Smooth muscle cell (in vitro differentiated cells): Measurements from ENCODE around the gene P2RY2. TPM values are rescaled to one million over a fixed set of nuclear protein-coding genes. Genes with fewer than 3 reads are reported as not detected.
A peak's percentile ranks its signal among the peaks of the same experiment; 100 is the strongest.

ENCODE experiments used
- DNase-seq: peaks from one replicate; lab custom pipeline; 2025; ENCODE audit not compliant: unreplicated experiment; lab: John Stamatoyannopoulos, UW
- H2AFZ ChIP-seq: fragments of 200-600 bp; sonication (generic); 2 replicates; pipeline ENCODE4 v1.6.0; 2016; ENCODE audit warnings: antibody characterized with exemption, low read depth, mild to moderate bottlenecking
- H3F3A ChIP-seq: fragments of 200-600 bp; sonication (generic); 2 replicates; pipeline ENCODE4 v1.6.0; 2017; ENCODE audit warnings: antibody characterized with exemption, low read depth
- H3K27ac ChIP-seq: fragments of 200-600 bp; sonication (generic); 2 replicates; pipeline ENCODE4 v1.5.1; 2016; ENCODE audit warnings: low read depth, mild to moderate bottlenecking
- H3K27me3 ChIP-seq: fragments of 200-600 bp; sonication (generic); 2 replicates; pipeline ENCODE4 v1.6.1; 2016; ENCODE audit warnings: low read depth, mild to moderate bottlenecking
- H3K36me3 ChIP-seq: fragments of 200-600 bp; sonication (generic); 2 replicates; pipeline ENCODE4 v1.5.1; 2016; ENCODE audit warnings: low read depth
- H3K4me1 ChIP-seq: fragments of 200-600 bp; sonication (generic); 2 replicates; pipeline ENCODE4 v1.5.1; 2016; ENCODE audit warnings: low read depth
- H3K4me2 ChIP-seq: fragments of 200-600 bp; sonication (generic); 2 replicates; pipeline ENCODE4 v1.6.0; 2016; ENCODE audit warnings: mild to moderate bottlenecking
- H3K4me3 ChIP-seq: fragments of 200-600 bp; sonication (generic); 2 replicates; pipeline ENCODE4 v1.5.1; 2016; ENCODE audit warnings: mild to moderate bottlenecking
- H3K79me2 ChIP-seq: fragments of 200-600 bp; sonication (generic); 2 replicates; pipeline ENCODE4 v1.6.0; 2016; ENCODE audit warnings: low read depth, mild to moderate bottlenecking
- H3K9ac ChIP-seq: fragments of 200-600 bp; sonication (generic); 2 replicates; pipeline ENCODE4 v1.6.0; 2016; ENCODE audit warnings: low read depth
- H3K9me3 ChIP-seq: fragments of 200-600 bp; sonication (generic); replicated peaks from 2 replicates; pipeline ENCODE4 v1.5.1; 2016; ENCODE audit warnings: low read depth
- H4K20me1 ChIP-seq: fragments of 200-600 bp; sonication (generic); 2 replicates; pipeline ENCODE4 v1.6.0; 2016; ENCODE audit warnings: low read depth
- CTCF ChIP-seq: fragments of 200-600 bp; sonication (generic); IDR thresholded peaks from 2 replicates; pipeline ENCODE4 v1.5.1; 2017; ENCODE audit warnings: borderline replicate concordance, mild to moderate bottlenecking, antibody characterized with exemption; ENCODE audit not compliant: insufficient read depth, poor library complexity, severe bottlenecking
- WGBS: methylation state at CpG from one replicate; pipeline ENCODE4 v1.1.7; 2016; ENCODE audit warnings: low lambda C conversion rate; 5-methylcytosine and 5-hydroxymethylcytosine counted together
- polyA plus RNA-seq: library from polyadenylated mRNA; unstranded; fragments of >200 nt; fragmentation: Nextera tagmentation; extraction: Ambion mirVana; gene quantifications from 2 replicates; pipeline ENCODE4 v1.2.1, GENCODE V29; 2016
- total RNA-seq: library from RNA; depleted of rRNA; stranded (reverse); fragments of >200 nt; gene quantifications from 2 replicates; pipeline ENCODE4 v1.2.3, GENCODE V29; 2014

Gene P2RY2
- total RNA-seq (0.99 and 5.8 TPM in 2 replicates), polyA plus RNA-seq (1.9 TPM in 1 of 2 replicates, not detected in the other)

DNA sequence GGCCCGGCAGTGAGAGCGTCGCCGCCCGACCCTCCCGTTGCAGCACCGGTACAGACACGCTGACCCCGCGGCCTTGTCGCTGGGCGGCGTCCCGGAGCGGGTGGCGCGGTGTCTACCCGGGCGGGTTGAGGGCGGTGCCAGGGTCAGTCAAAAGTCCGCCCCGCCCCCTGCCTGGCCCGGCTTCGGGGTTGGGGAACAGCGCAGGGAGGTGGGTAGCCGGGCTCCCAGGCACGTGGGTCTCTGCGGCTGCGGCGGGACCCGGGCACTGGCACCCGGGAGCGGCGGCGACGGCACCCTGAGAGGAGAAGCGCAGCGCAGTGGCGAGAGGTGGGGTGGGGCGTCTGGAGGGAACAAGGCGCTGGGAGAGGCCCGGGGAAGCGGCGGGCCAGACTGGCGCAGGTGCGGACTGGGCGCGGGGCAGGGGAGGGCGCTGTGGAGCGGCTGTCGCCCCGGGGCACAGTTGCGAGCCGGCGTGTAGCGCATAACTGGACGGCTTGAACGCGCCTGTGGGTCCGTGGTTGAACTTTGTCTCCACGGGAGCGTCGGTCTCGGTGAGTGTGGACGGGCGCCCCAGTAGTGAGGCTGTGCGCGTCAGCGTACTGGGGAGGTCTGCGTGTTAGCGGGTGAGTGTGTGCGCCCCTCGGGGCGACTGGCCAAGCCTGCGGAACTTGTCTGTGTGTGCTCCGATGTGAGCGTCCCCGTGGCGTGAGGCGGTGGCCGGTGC is at the start of gene P2RY2:
Gene P2RY2, plus strand, starts transcription at position 176 of the 724 bp plus-strand sequence. CDS start 15,879 bp downstream, outside the sequence.
- DNase-seq: no peak
- Histone ChIP-seq H3K4me2 (peak within 1 kb of the TSS; percentile 89), H3K27ac (no peak within 1 kb of the TSS), H3K4me1 (peaks cover 7% of the 10 kb centered on the region), H4K20me1 (no peaks in the 10 kb centered on the region), H3K9ac (no peak within 1 kb of the TSS), H3K4me3 (peak within 1 kb of the TSS; percentile 56), H3F3A (no peaks in the 10 kb centered on the region), H3K27me3 (peaks cover 22% of the 10 kb centered on the region), H2AFZ (peak within 1 kb of the TSS; percentile 76), H3K79me2 (no peaks in the 10 kb centered on the region), H3K36me3 (no peaks in the 10 kb centered on the region), H3K9me3 (no peaks in the 10 kb centered on the region)
- 3% methylated on average over 53 of the region's 81 CpGs for WGBS
- TF ChIP-seq CTCF: peak; percentile 44

DNA sequence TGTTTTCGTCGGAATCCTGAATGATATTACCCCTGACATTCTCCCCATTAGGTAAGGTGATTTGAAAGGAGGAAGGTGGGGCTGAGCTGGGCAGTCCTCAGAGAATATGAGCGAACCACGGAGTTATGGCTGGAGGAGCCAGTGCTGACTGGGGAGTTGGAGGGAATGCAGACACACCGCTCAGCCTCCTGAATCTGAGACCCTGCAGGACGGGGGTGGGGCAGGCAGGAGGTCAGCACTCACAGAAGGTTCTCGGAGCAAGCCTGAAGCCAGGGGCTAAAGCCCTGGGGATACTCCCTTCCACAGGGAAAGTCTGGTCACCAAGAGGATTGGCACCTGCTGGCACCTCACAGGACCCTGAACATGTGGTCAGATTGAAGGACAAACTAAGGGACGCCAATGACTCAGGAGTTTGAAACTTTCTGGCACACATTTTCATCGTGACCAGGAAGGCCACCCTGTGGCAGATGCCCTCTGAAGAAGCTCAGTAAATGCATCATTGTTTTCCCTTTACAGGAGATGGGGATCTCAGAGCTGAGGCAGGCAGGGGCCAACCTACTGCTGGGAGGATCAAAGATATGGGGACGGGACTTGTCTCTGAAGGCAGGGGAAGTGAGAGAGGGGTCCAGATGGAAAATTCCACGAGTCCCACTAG is 49.0 kb upstream of the P2RY2 start:
- 72% methylated on average over 11 of the region's 11 CpGs for WGBS

DNA sequence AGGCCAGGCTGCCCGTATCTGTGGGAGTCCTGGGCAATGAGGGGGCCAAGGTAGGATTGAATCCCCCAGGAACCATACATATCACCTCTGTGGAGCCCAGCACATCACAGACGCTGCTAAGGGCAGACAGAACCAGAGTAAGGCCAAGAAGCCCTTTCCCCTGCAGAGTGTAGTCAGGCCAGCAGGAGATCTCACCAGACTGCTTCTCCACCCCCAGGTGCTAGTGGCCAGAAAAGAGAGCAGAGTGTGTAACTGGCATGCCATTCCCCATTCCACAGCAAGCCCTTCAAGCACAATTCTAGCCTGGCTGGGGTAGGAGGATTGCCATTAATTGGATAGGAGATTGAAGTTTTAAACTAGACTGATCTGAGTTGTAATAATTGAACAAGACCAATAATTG is 47.9 kb upstream of the P2RY2 start:
- H4K20me1 ChIP-seq: no peaks in the 10 kb centered on the region
- DNase-seq: no peak
- H2AFZ ChIP-seq: no peak overlapping the region
- no peaks in the 10 kb centered on the region for H3K36me3 ChIP-seq
- no peak overlapping the region for H3K4me2 ChIP-seq
- H3F3A ChIP-seq: no peaks in the 10 kb centered on the region
- TF ChIP-seq CTCF: no peak
- H3K27ac ChIP-seq: no peak overlapping the region
- H3K4me3 ChIP-seq: no peak overlapping the region
- WGBS: 83% methylated on average over 2 of the region's 2 CpGs
- no peaks in the 10 kb centered on the region for H3K27me3 ChIP-seq
- no peaks in the 10 kb centered on the region for H3K9me3 ChIP-seq
- H3K4me1 ChIP-seq: no peaks in the 10 kb centered on the region
- H3K79me2 ChIP-seq: no peaks in the 10 kb centered on the region
- H3K9ac ChIP-seq: no peak overlapping the region

More for the DNA sequence above, 49.0 kb upstream of the P2RY2 start:
- no peaks in the 10 kb centered on the region for H4K20me1 ChIP-seq
- DNase-seq: no peak
- H3K9ac ChIP-seq: no peak overlapping the region
- no peaks in the 10 kb centered on the region for H3K4me1 ChIP-seq
- H3K27ac ChIP-seq: no peak overlapping the region
- TF ChIP-seq CTCF: no peak
- no peaks in the 10 kb centered on the region for H3K9me3 ChIP-seq
- H3F3A ChIP-seq: no peaks in the 10 kb centered on the region
- no peaks in the 10 kb centered on the region for H3K36me3 ChIP-seq
- no peaks in the 10 kb centered on the region for H3K79me2 ChIP-seq
- H3K4me3 ChIP-seq: no peak overlapping the region
- no peaks in the 10 kb centered on the region for H3K27me3 ChIP-seq
- no peak overlapping the region for H3K4me2 ChIP-seq
- no peak overlapping the region for H2AFZ ChIP-seq
